Activated CD8-positive, alpha-beta T cell treated with anti-CD3 and anti-CD28 coated beads, Interleukin-2, amount 10 ng/mL, durations not matched to agents 7 days and 5 days (primary cell): ENCODE measurements around the gene CCDC50. TPM values are rescaled to one million over a fixed set of nuclear protein-coding genes. Genes with fewer than 3 reads are reported as not detected.

Source experiments
- ATAC-seq: fragments of 150-1000 bp; cut with Tn5 transposase; one replicate; pipeline ENCODE4 v1.10.0; 2021; ENCODE audit warnings: moderate library complexity
- CTCF ChIA-PET: fragments of 350-600 bp; sonication (Branson Sonifier 250); formaldehyde crosslinking; loops from one replicate; lab custom pipeline; 2021; ENCODE audit warnings: antibody characterized with exemption; lab: Charles Lee
- POLR2A ChIA-PET: fragments of 350-600 bp; sonication (Branson Sonifier 250); formaldehyde crosslinking; loops from one replicate; lab custom pipeline; 2021; ENCODE audit warnings: antibody characterized with exemption; lab: Charles Lee
- DNase-seq: peaks from one replicate; pipeline ENCODE4 v3.0.0-alpha.2; 2020
- H3K27ac Mint-ChIP-seq: one replicate; pipeline ENCODE4 v1.8.0; 2021; ENCODE audit warnings: mild to moderate bottlenecking, mixed read lengths
- H3K27me3 Mint-ChIP-seq: one replicate; pipeline ENCODE4 v1.8.0; 2021; ENCODE audit warnings: low read depth, mixed read lengths
- H3K36me3 Mint-ChIP-seq: one replicate; pipeline ENCODE4 v1.8.0; 2021; ENCODE audit warnings: low read depth, mixed read lengths
- H3K4me1 Mint-ChIP-seq: one replicate; pipeline ENCODE4 v1.8.0; 2021; ENCODE audit warnings: low read depth, mixed read lengths
- H3K4me3 Mint-ChIP-seq: one replicate; pipeline ENCODE4 v1.8.0; 2021; ENCODE audit warnings: mild to moderate bottlenecking, mixed read lengths
- H3K9me3 Mint-ChIP-seq: one replicate; pipeline ENCODE4 v1.8.0; 2022; ENCODE audit warnings: mixed read lengths; ENCODE audit not compliant: insufficient read depth
- total RNA-seq, 2 experiments: library from RNA; stranded (reverse); gene quantifications; one replicate each; pipeline ENCODE4 v1.2.3, GENCODE V29; 2021

The CCDC50 gene
- total RNA-seq, 2 experiments from 2014 or later: 7.6 to 9.3 TPM

DNA sequence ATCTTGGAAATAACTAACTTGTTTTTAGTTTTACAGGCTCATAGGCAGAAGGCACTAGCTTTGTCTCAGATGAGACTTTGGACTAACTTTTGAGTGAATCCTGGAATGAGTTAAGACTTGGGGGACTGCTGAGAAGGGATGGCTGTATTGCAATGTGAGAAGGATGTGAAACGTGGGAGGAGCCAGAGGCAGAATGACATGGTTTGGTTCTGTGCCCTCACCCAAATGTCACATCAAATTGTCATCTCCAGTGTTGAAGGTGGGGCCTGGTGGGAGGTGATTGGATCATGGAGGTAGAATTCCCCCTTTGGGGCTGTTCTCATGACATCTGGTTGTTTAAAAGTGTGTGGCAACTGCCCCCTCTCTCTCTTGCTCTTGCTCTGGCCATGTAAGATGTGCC lies 28.8 kb upstream of the CCDC50 start:
- DNase-seq: no peak
- no peaks in the 10 kb centered on the region for H3K27me3 Mint-ChIP-seq
- POLR2A ChIA-PET: no interaction called here
- ATAC-seq: no peak
- no peaks in the 10 kb centered on the region for H3K4me1 Mint-ChIP-seq
- CTCF ChIA-PET: no interaction called here
- no peak overlapping the region for H3K27ac Mint-ChIP-seq
- H3K4me3 Mint-ChIP-seq: no peak overlapping the region
- no peaks in the 10 kb centered on the region for H3K36me3 Mint-ChIP-seq
- no peaks in the 10 kb centered on the region for H3K9me3 Mint-ChIP-seq

- no peak overlapping the region for H3K27ac Mint-ChIP-seq
- no peaks in the 10 kb centered on the region for H3K4me1 Mint-ChIP-seq
- H3K4me3 Mint-ChIP-seq: no peak overlapping the region
- ChIA-PET CTCF (no interaction called here), POLR2A (no interaction called here)
- ATAC-seq: no peak
- no peak for DNase-seq
- H3K36me3 Mint-ChIP-seq: no peaks in the 10 kb centered on the region
- no peaks in the 10 kb centered on the region for H3K9me3 Mint-ChIP-seq
- H3K27me3 Mint-ChIP-seq: no peaks in the 10 kb centered on the region
These were observed 28.2 kb upstream of the CCDC50 start for GRCh38 chr3:191301017-191301416.

GRCh38 chr3:191301782-191302411 lies 27.3 kb upstream of the CCDC50 start:
- ATAC-seq (no peak), DNase-seq (no peak)
- H3K4me1 Mint-ChIP-seq: no peaks in the 10 kb centered on the region
- no peaks in the 10 kb centered on the region for H3K27me3 Mint-ChIP-seq
- POLR2A ChIA-PET: no interaction called here
- H3K4me3 Mint-ChIP-seq: no peak overlapping the region
- no peaks in the 10 kb centered on the region for H3K36me3 Mint-ChIP-seq
- H3K9me3 Mint-ChIP-seq: no peaks in the 10 kb centered on the region
- CTCF ChIA-PET: no interaction called here
- no peak overlapping the region for H3K27ac Mint-ChIP-seq

DNA sequence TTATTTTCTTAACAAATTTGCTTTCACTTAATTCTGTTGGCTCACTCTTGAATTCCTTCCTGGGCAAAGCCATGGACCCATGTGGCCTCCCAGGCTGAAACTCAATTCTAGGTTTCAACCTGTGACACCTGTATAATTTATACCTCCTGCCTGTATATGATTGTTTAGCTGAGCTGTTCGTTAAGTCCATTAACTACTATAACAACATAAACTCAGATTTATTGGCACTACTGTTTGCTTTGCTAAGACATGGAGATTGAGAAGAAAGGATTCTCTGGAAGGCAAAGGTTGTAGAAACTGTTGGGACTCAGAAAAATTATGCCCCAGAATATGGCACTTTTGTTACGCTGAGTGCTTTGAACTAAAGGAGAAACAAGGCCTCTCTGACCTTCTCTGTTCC lies 26.7 kb upstream of the CCDC50 start:
- Mint-ChIP-seq H3K27me3 (no peaks in the 10 kb centered on the region), H3K36me3 (no peaks in the 10 kb centered on the region), H3K9me3 (no peaks in the 10 kb centered on the region), H3K4me1 (no peaks in the 10 kb centered on the region), H3K4me3 (no peak overlapping the region), H3K27ac (no peak overlapping the region)
- DNase-seq: no peak
- ATAC-seq: no peak
- ChIA-PET POLR2A (no interaction called here), CTCF (no interaction called here)

DNA sequence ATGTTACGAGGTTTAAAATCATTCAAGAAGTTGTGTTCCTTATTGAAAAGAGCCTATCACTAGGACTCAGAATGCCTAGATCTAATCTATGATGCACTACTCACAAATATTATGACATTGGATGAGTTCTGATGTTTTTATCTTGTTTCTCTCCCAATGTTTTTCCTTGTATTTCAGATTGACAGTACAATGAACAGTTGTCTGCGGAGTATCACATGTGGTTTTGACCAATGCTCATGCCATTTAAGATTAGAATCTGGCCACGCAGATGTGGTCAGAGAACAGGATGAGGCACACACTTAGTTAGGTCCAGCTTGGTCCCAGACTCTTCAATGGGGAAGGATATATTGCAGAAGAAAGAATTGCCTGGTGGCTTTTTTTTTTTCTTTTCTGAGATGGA lies 25.6 kb upstream of the CCDC50 start:
- H3K27me3 Mint-ChIP-seq: no peaks in the 10 kb centered on the region
- no peaks in the 10 kb centered on the region for H3K36me3 Mint-ChIP-seq
- ChIA-PET CTCF (no interaction called here), POLR2A (no interaction called here)
- H3K4me1 Mint-ChIP-seq: no peaks in the 10 kb centered on the region
- H3K27ac Mint-ChIP-seq: no peak overlapping the region
- ATAC-seq (no peak), DNase-seq (no peak)
- H3K4me3 Mint-ChIP-seq: no peak overlapping the region
- no peaks in the 10 kb centered on the region for H3K9me3 Mint-ChIP-seq

DNA sequence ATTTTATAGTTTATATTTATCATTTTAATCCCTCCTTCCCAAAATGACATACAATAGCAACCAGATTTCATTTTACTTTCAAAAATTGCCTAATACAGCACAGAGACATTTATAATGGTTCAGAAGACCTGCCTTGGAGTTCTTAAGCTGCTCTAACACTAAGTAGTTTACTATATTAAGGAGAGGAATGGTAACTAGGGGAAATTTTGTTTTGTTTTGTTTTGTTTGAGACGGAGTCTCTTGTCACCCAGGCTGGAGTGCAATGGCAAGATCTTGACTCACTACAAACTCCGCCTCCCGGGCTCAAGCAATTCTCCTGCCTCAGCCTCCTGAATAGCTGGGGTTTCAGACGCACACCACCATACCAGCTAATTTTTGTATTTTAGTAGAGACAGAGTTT lies 22.8 kb upstream of the CCDC50 start:
- Mint-ChIP-seq H3K27ac (no peak overlapping the region), H3K9me3 (no peaks in the 10 kb centered on the region), H3K36me3 (no peaks in the 10 kb centered on the region), H3K4me1 (no peaks in the 10 kb centered on the region), H3K27me3 (no peaks in the 10 kb centered on the region), H3K4me3 (no peak overlapping the region)
- POLR2A ChIA-PET: no interaction called here
- ATAC-seq (no peak), DNase-seq (no peak)
- CTCF ChIA-PET: no interaction called here

GRCh38 chr3:191307341-191307740 lies 21.9 kb upstream of the CCDC50 start:
- ATAC-seq (no peak), DNase-seq (no peak)
- no peak overlapping the region for H3K27ac Mint-ChIP-seq
- H3K27me3 Mint-ChIP-seq: no peaks in the 10 kb centered on the region
- no peak overlapping the region for H3K4me3 Mint-ChIP-seq
- CTCF ChIA-PET: no interaction called here
- H3K9me3 Mint-ChIP-seq: no peaks in the 10 kb centered on the region
- H3K4me1 Mint-ChIP-seq: no peaks in the 10 kb centered on the region
- no peaks in the 10 kb centered on the region for H3K36me3 Mint-ChIP-seq
- POLR2A ChIA-PET: no interaction called here

GRCh38 chr3:191313296-191313695 lies 15.9 kb upstream of the CCDC50 start:
- Mint-ChIP-seq H3K4me3 (no peak overlapping the region), H3K27me3 (no peaks in the 10 kb centered on the region), H3K9me3 (no peaks in the 10 kb centered on the region), H3K36me3 (no peaks in the 10 kb centered on the region), H3K27ac (no peak overlapping the region), H3K4me1 (no peaks in the 10 kb centered on the region)
- ATAC-seq: no peak
- ChIA-PET POLR2A (no interaction called here), CTCF (no interaction called here)
- DNase-seq: no peak

- H3K4me3 Mint-ChIP-seq: no peak overlapping the region
- no peaks in the 10 kb centered on the region for H3K9me3 Mint-ChIP-seq
- H3K27ac Mint-ChIP-seq: no peak overlapping the region
- no peak for ATAC-seq
- no peak for DNase-seq
- H3K36me3 Mint-ChIP-seq: no peaks in the 10 kb centered on the region
- H3K27me3 Mint-ChIP-seq: no peaks in the 10 kb centered on the region
- CTCF ChIA-PET: no interaction called here
- POLR2A ChIA-PET: no interaction called here
- no peaks in the 10 kb centered on the region for H3K4me1 Mint-ChIP-seq
These were observed 15.0 kb upstream of the CCDC50 start for GRCh38 chr3:191314109-191314728.

GRCh38 chr3:191316876-191317603 lies 12.2 kb upstream of the CCDC50 start:
- Mint-ChIP-seq H3K36me3 (no peaks in the 10 kb centered on the region), H3K4me3 (no peak overlapping the region), H3K27ac (no peak overlapping the region), H3K27me3 (no peaks in the 10 kb centered on the region), H3K9me3 (no peaks in the 10 kb centered on the region), H3K4me1 (no peaks in the 10 kb centered on the region)
- ChIA-PET POLR2A (no interaction called here), CTCF (no interaction called here)
- DNase-seq: no peak
- no peak for ATAC-seq

- ATAC-seq: no peak
- Mint-ChIP-seq H3K36me3 (no peaks in the 10 kb centered on the region), H3K9me3 (no peaks in the 10 kb centered on the region), H3K27me3 (no peaks in the 10 kb centered on the region), H3K4me1 (no peaks in the 10 kb centered on the region), H3K4me3 (no peak overlapping the region), H3K27ac (no peak overlapping the region)
- CTCF ChIA-PET: no interaction called here
- no peak for DNase-seq
- POLR2A ChIA-PET: no interaction called here
These were observed 8.9 kb upstream of the CCDC50 start for GRCh38 chr3:191320316-191320715.

- no peak for DNase-seq
- Mint-ChIP-seq H3K4me3 (no peak overlapping the region), H3K27ac (no peak overlapping the region), H3K9me3 (no peaks in the 10 kb centered on the region), H3K36me3 (no peaks in the 10 kb centered on the region), H3K4me1 (no peaks in the 10 kb centered on the region), H3K27me3 (no peaks in the 10 kb centered on the region)
- ChIA-PET POLR2A (no interaction called here), CTCF (no interaction called here)
- ATAC-seq: no peak
These were observed 8.0 kb upstream of the CCDC50 start for GRCh38 chr3:191321019-191321767.
